ENCODE results near the gene MED26. TPM values are rescaled to one million over a fixed set of nuclear protein-coding genes. Genes with fewer than 3 reads are reported as not detected.

MED26 gene
- total RNA-seq, 4 donors from 2014 or later: 4.4 to 12.9 (median 8.4) TPM

DNA sequence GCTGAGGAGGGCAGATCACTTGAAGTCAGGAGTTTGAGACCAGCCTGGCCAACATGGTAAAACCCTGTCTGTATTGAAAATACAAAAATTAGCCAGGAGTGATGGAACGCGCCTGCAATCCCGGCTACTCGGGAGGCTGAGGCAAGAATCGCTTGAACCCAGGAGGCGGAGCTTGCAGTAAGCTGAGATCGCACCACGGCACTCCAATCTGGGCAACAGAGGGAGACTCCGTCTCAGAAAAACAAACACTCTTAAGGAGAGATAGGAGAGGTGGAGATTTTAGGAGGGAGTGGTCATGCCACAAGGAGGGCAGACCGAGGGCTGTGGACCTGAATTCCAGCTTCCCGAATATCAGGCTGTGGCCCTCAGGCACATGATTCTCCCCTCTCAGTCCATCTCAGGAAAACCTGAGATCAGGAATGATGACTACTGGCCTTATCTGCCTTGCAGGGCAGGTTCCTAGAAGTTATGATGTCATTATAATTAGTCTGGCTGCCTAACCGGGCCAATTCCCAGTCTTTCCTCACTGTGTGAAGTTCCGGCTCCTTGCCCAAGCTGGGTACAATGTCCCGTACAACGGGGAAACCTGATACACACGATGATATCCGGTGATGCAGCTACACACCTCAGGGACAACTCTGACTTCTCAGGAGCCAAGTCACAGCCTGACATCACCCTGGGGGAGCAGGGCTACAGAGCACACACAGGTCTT is 58.2 kb downstream of the MED26 start:
- Histone ChIP-seq H3K36me3 (peaks cover 17 to 23% of the 10 kb centered on the region in 2 donors), H3K27me3 (no peaks in the 10 kb centered on the region), H3K9me3 (no peaks in the 10 kb centered on the region), H3K4me1 (peaks cover 24% of the 10 kb centered on the region in 2 donors), H3K27ac (no peak overlapping the region), H3K4me3 (replicated peaks in 1 of 3) (no peak overlapping the region)
- TF ChIP-seq POLR2A (IDR thresholded peaks at IDR 0.05): no peak
- TF ChIP-seq, protein P1, sequence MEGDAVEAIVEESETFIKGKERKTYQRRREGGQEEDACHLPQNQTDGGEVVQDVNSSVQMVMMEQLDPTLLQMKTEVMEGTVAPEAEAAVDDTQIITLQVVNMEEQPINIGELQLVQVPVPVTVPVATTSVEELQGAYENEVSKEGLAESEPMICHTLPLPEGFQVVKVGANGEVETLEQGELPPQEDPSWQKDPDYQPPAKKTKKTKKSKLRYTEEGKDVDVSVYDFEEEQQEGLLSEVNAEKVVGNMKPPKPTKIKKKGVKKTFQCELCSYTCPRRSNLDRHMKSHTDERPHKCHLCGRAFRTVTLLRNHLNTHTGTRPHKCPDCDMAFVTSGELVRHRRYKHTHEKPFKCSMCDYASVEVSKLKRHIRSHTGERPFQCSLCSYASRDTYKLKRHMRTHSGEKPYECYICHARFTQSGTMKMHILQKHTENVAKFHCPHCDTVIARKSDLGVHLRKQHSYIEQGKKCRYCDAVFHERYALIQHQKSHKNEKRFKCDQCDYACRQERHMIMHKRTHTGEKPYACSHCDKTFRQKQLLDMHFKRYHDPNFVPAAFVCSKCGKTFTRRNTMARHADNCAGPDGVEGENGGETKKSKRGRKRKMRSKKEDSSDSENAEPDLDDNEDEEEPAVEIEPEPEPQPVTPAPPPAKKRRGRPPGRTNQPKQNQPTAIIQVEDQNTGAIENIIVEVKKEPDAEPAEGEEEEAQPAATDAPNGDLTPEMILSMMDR (IDR thresholded peaks at IDR 0.05): no peak
- 80 to 85% methylated on average over 17 of the region's 17 CpGs for WGBS, 2 donors
- intact Hi-C loops (cut with DNase I): loop anchor here (5.0 kb wide), 1 partner anchor 58 kb away; the partner anchor contains the start of gene MED26
- no peak for DNase-seq

DNA sequence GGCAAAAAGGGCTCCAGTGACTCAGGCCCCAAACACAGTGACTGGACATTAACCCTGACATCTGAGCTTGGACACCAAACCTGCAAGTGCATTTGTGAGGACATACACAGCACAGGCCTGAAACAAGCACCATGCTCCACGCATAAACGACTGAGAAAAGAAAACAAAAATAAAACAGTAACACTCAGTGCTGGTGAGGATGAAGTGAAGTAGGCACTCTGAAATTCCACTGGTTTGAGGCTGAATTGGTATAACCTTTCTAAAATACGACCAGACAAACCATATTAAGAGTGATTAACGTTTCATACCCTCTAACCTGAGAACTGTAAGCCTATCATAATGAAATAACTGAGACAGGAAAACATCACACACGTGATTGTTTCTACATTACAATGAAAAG is 61.3 kb downstream of the MED26 start:
- intact Hi-C loops (cut with DNase I): no loop called here
- Histone ChIP-seq H3K9me3 (no peaks in the 10 kb centered on the region), H3K36me3 (peaks cover 36 to 42% of the 10 kb centered on the region in 2 donors), H3K27me3 (no peaks in the 10 kb centered on the region), H3K4me1 (peaks cover 6 to 11% of the 10 kb centered on the region in 2 donors), H3K4me3 (replicated peaks in 1 of 3) (no peak overlapping the region), H3K27ac (no peak overlapping the region)
- WGBS, 2 donors: 92 to 94% methylated on average over 5 of the region's 5 CpGs
- no peak for DNase-seq
- no peak for TF ChIP-seq POLR2A (IDR thresholded peaks at IDR 0.05)
- TF ChIP-seq, protein P1 (IDR thresholded peaks at IDR 0.05): no peak

DNA sequence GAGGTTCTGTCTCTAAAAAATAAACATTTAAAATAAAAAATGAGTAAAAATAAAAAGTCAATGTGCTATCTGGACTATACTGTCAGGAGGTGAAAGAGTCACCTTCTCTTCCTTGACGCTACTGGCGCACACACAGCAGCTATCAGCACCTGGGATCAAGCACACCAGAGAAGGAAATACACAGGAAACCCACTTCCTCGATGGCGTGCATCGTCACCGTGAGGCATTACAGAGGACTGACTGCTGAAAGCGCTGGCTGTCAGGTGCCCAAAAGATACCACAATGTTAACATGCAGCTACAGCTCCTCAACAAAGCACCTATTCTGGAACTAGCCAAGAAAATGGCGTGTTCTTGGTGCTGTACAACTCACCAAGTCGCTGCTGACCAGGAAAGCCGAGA is 61.8 kb downstream of the MED26 start:
- peaks cover 36 to 48% of the 10 kb centered on the region in 2 donors for H3K36me3 ChIP-seq
- WGBS, 2 donors: 80 to 88% methylated on average over 10 of the region's 10 CpGs
- H3K4me3 ChIP-seq (replicated peaks in 1 of 3): no peak overlapping the region
- peak in 1 of 2 donors; percentile 39 for DNase-seq
- intact Hi-C loops (cut with DNase I): no loop called here
- no peak overlapping the region for H3K27ac ChIP-seq
- H3K4me1 ChIP-seq: peaks cover 1 to 6% of the 10 kb centered on the region in 2 donors
- H3K9me3 ChIP-seq: no peaks in the 10 kb centered on the region
- no peaks in the 10 kb centered on the region for H3K27me3 ChIP-seq
- TF ChIP-seq POLR2A (IDR thresholded peaks at IDR 0.05): no peak
- TF ChIP-seq, protein P1 (IDR thresholded peaks at IDR 0.05): no peak

DNA sequence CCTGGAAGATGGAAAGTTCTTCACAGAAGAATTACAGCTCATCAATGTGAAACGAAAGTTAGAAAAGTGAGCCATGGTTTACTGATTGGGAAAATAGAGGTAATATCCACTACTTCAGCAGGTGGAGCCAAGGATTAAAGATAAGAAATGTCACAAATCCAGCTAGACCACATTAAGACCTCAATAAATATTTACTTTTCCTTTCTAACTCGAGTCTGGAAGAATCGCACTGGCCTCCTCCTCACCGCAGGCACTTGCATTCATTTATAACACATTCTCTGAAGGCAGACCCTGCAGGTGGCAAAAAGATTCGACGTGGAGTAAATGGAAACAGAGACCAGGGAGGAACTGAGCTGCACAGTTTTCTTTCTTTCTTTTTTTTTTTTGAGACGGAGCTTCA is 63.2 kb downstream of the MED26 start:
- Histone ChIP-seq H3K27ac (no peak overlapping the region), H3K36me3 (peaks cover 39 to 48% of the 10 kb centered on the region in 2 donors), H3K27me3 (no peaks in the 10 kb centered on the region), H3K4me3 (replicated peaks in 1 of 3) (no peak overlapping the region), H3K9me3 (no peaks in the 10 kb centered on the region), H3K4me1 (no peaks in the 10 kb centered on the region)
- DNase-seq: no peak
- no peak for TF ChIP-seq POLR2A (IDR thresholded peaks at IDR 0.05)
- TF ChIP-seq, protein P1 (IDR thresholded peaks at IDR 0.05): no peak
- intact Hi-C loops (cut with DNase I): no loop called here
- 87 to 88% methylated on average over 7 of the region's 7 CpGs for WGBS, 2 donors

DNA sequence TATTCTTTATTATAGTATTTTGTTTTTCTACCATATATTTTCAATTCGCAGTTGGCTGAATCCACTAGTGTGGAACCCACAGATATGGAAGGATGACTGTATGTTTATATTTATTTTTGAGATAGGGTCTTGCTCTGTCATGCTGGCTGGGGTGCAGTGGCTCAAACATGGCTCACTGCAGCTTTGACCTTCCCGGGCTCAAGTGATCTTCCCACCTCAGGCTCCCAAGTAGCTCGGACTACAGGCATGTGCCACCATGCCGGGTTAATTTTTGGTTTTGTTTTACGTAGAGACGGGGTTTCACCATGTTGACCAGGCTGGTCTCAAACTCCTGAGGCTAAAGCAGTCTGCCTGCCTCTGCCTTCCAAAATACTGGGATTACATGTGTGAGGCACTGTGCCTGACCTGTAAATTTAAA is 65.4 kb downstream of the MED26 start:
- no peak overlapping the region for H3K4me3 ChIP-seq (replicated peaks in 1 of 3)
- intact Hi-C loops (cut with DNase I): no loop called here
- peaks cover 39 to 50% of the 10 kb centered on the region in 2 donors for H3K36me3 ChIP-seq
- no peaks in the 10 kb centered on the region for H3K27me3 ChIP-seq
- 96 to 99% methylated on average over 6 of the region's 6 CpGs for WGBS, 2 donors
- TF ChIP-seq POLR2A (IDR thresholded peaks at IDR 0.05): no peak
- TF ChIP-seq, protein P1 (IDR thresholded peaks at IDR 0.05): no peak
- H3K9me3 ChIP-seq: no peaks in the 10 kb centered on the region
- no peaks in the 10 kb centered on the region for H3K4me1 ChIP-seq
- H3K27ac ChIP-seq: no peak overlapping the region
- no peak for DNase-seq
